Ascending aorta (tissue), 2 donors: ENCODE measurements around the gene COL4A2. TPM values are rescaled to one million over a fixed set of nuclear protein-coding genes. Genes with fewer than 3 reads are reported as not detected.
A peak's percentile ranks its signal among the peaks of the same experiment; 100 is the strongest.

Experiments used
- DNase-seq, 2 donors: peaks; one replicate each; pipeline ENCODE4 v3.0.0-alpha.2; 2019; ENCODE audit warnings: low spot score in 2 of 2
- H3K27ac ChIP-seq, 2 donors: fragments of 200-600 bp; sonication (generic); one replicate each; pipeline ENCODE4 v1.5.1; 2016 to 2017; ENCODE audit warnings: mild to moderate bottlenecking in 1 of 2
- H3K27me3 ChIP-seq: fragments of 200-600 bp; sonication (generic); one replicate; pipeline ENCODE4 v1.5.1; 2017
- H3K36me3 ChIP-seq, 2 donors: fragments of 200-600 bp; sonication (generic); one replicate each; pipeline ENCODE4 v1.5.1; 2016
- H3K4me1 ChIP-seq, 2 donors: fragments of 200-600 bp; sonication (generic); one replicate each; pipeline ENCODE4 v1.5.1; 2016 to 2017; ENCODE audit warnings: mild to moderate bottlenecking in 1 of 2
- H3K4me3 ChIP-seq, 2 donors: fragments of 200-600 bp; sonication (generic); one replicate each; pipeline ENCODE4 v1.5.1; 2016 to 2017; ENCODE audit warnings: mild to moderate bottlenecking in 1 of 2
- H3K9me3 ChIP-seq, 2 donors: fragments of 200-600 bp; sonication (generic); one replicate each; pipeline ENCODE4 v1.5.1; 2016
- CTCF ChIP-seq, 3 experiments: fragments of 200-600 bp in 2 of 3; fragments of 450-650 bp in 1 of 3; sonication (generic) in 2 of 3; IDR thresholded peaks; one replicate each; pipeline ENCODE4 v1.5.1; 2016 to 2019; ENCODE audit warnings: antibody characterized with exemption in 3 of 3, mild to moderate bottlenecking in 1 of 3, moderate library complexity in 1 of 3
- intact Hi-C: fragments of 100-400 bp; cut with DNase I; formaldehyde crosslinking; loops from one replicate; pipeline ENCODE4 v1.15.1; 2023
- total RNA-seq: library from RNA; depleted of rRNA; stranded (reverse); fragments of >200 nt; gene quantifications from one replicate; pipeline ENCODE4 v1.1.0, GENCODE V29; 2016

COL4A2 gene
- total RNA-seq, 1 donor from 2014 or later, result 1,227 TPM

- Histone ChIP-seq H3K9me3 (no peaks in the 10 kb centered on the region), H3K27ac (peak overlapping the region; percentile 21 to 37), H3K27me3 (no peaks in the 10 kb centered on the region), H3K4me3 (no peak overlapping the region), H3K36me3 (no peaks in the 10 kb centered on the region), H3K4me1 (peaks cover 5 to 36% of the 10 kb centered on the region in 2 donors)
- intact Hi-C loops, result no loop called here
- peak in 1 of 2 donors; percentile 57 for DNase-seq
- no peak for TF ChIP-seq CTCF (IDR thresholded peaks at IDR 0.05)
Measured at GRCh38 chr13:110536006-110536693, 229.1 kb downstream of the COL4A2 start.

GRCh38 chr13:110538632-110539031 lies 231.5 kb downstream of the COL4A2 start:
- H3K4me1 ChIP-seq, result peaks cover 6 to 50% of the 10 kb centered on the region in 2 donors
- H3K27me3 ChIP-seq, result no peaks in the 10 kb centered on the region
- no peak overlapping the region for H3K4me3 ChIP-seq
- DNase-seq, result no peak
- no peaks in the 10 kb centered on the region for H3K36me3 ChIP-seq
- no peak for TF ChIP-seq CTCF (IDR thresholded peaks at IDR 0.05)
- H3K9me3 ChIP-seq, result no peaks in the 10 kb centered on the region
- intact Hi-C loops, result no loop called here
- H3K27ac ChIP-seq, result peak overlapping the region; percentile 76 to 85

- intact Hi-C loops, result loop anchor here (2.0 kb wide), 1 partner anchor 19 kb away; no protein-coding TSS in a partner anchor
- Histone ChIP-seq H3K4me1 (peaks cover 6 to 50% of the 10 kb centered on the region in 2 donors), H3K27ac (peak overlapping the region; percentile 76 to 85), H3K36me3 (no peaks in the 10 kb centered on the region), H3K9me3 (no peaks in the 10 kb centered on the region), H3K4me3 (no peak overlapping the region), H3K27me3 (no peaks in the 10 kb centered on the region)
- no peak for DNase-seq
- no peak for TF ChIP-seq CTCF (IDR thresholded peaks at IDR 0.05)
Measured at GRCh38 chr13:110539894-110540293, 232.8 kb downstream of the COL4A2 start.

- TF ChIP-seq CTCF (IDR thresholded peaks at IDR 0.05), result no peak
- Histone ChIP-seq H3K4me3 (no peak overlapping the region), H3K27ac (peak overlapping the region; percentile 76 to 85), H3K27me3 (no peaks in the 10 kb centered on the region), H3K36me3 (no peaks in the 10 kb centered on the region), H3K4me1 (peaks cover 6 to 50% of the 10 kb centered on the region in 2 donors), H3K9me3 (no peaks in the 10 kb centered on the region)
- peak in 1 of 2 donors; percentile 62 for DNase-seq
- intact Hi-C loops, result loop anchor here (1.0 to 2.0 kb wide), 2 partner anchors 18 to 20 kb away; no protein-coding TSS in a partner anchor
Measured at GRCh38 chr13:110540871-110541525, 233.9 kb downstream of the COL4A2 start.

GRCh38 chr13:110541526-110541920 lies 234.4 kb downstream of the COL4A2 start:
- Histone ChIP-seq H3K4me1 (peaks cover 6 to 50% of the 10 kb centered on the region in 2 donors), H3K27me3 (no peaks in the 10 kb centered on the region), H3K4me3 (no peak overlapping the region), H3K9me3 (no peaks in the 10 kb centered on the region), H3K27ac (peak overlapping the region; percentile 76 to 85), H3K36me3 (no peaks in the 10 kb centered on the region)
- intact Hi-C loops, result loop anchor here (1.0 to 2.0 kb wide), 2 partner anchors 18 to 21 kb away; no protein-coding TSS in a partner anchor
- no peak for DNase-seq
- TF ChIP-seq CTCF (IDR thresholded peaks at IDR 0.05), result no peak
